Fibroblast of lung (primary cell): ENCODE results near the gene ARPC2. TPM values are rescaled to one million over a fixed set of nuclear protein-coding genes. Genes with fewer than 3 reads are reported as not detected.

ENCODE experiments used
- DNase-seq, 2 donors: peaks; one replicate each; pipeline versions ENCODE4 v3.0.0 to v3.0.0-alpha.2; 2010; ENCODE audit warnings: low read depth in 2 of 2
- H2AFZ ChIP-seq: 2 replicates; pipeline ENCODE4 v1.5.1; 2012; ENCODE audit warnings: low read length, control low read depth, inconsistent platforms
- H3K27ac ChIP-seq: 2 replicates; pipeline ENCODE4 v1.5.1; 2011; ENCODE audit warnings: low read length, control low read depth; ENCODE audit not compliant: insufficient read depth
- H3K27me3 ChIP-seq: 2 replicates; pipeline ENCODE4 v1.5.1; 2011; ENCODE audit warnings: mild to moderate bottlenecking, low read length; ENCODE audit not compliant: control insufficient read depth, insufficient read depth
- H3K36me3 ChIP-seq: 2 replicates; pipeline ENCODE4 v1.5.1; 2011; ENCODE audit warnings: low read length; ENCODE audit not compliant: control insufficient read depth, insufficient read depth
- H3K4me1 ChIP-seq: 2 replicates; pipeline ENCODE4 v1.5.1; 2011; ENCODE audit warnings: low read length; ENCODE audit not compliant: control insufficient read depth, insufficient read depth; ENCODE audit errors: extremely low read depth
- H3K4me2 ChIP-seq: 2 replicates; pipeline ENCODE4 v1.5.1; 2011; ENCODE audit warnings: low read length, control low read depth; ENCODE audit not compliant: insufficient read depth; ENCODE audit errors: extremely low read depth
- H3K4me3 ChIP-seq, 4 experiments: fragments of 200-600 bp in 1 of 4; sonication (generic) in 1 of 4; replicated peaks in 1 of 4; 2 replicates each; pipeline ENCODE4 v1.5.1; 2011 to 2016; ENCODE audit warnings: low read length in 4 of 4, low read depth in 3 of 4, mild to moderate bottlenecking in 3 of 4, control low read depth in 2 of 4, inconsistent platforms in 1 of 4, mixed read lengths in 1 of 4; ENCODE audit not compliant: insufficient read depth in 1 of 4; ENCODE audit errors: control extremely low read depth in 1 of 4
- H3K79me2 ChIP-seq: 2 replicates; pipeline ENCODE4 v1.5.1; 2012; ENCODE audit warnings: mild to moderate bottlenecking, low read length, inconsistent platforms; ENCODE audit not compliant: control insufficient read depth, insufficient read depth
- H3K9ac ChIP-seq: 2 replicates; pipeline ENCODE4 v1.5.1; 2011; ENCODE audit warnings: mild to moderate bottlenecking, low read length, control low read depth; ENCODE audit not compliant: insufficient read depth
- H3K9me3 ChIP-seq: 2 replicates; pipeline ENCODE4 v1.5.1; 2012; ENCODE audit warnings: low read depth, low read length; ENCODE audit not compliant: control insufficient read depth, insufficient read depth
- H4K20me1 ChIP-seq: 2 replicates; pipeline ENCODE4 v1.5.1; 2011; ENCODE audit warnings: low read length; ENCODE audit not compliant: control insufficient read depth, insufficient read depth; ENCODE audit errors: extremely low read depth
- CTCF ChIP-seq, 2 donors: IDR thresholded peaks in 1 of 2; conservative IDR thresholded peaks in 1 of 2; 1 replicate in 1 of 2; 2 replicates in 1 of 2; pipeline ENCODE4 v1.5.1; 2011 to 2012; ENCODE audit warnings: low read length in 2 of 2, control low read depth in 1 of 2, inconsistent platforms in 1 of 2, low read depth in 1 of 2, mild to moderate bottlenecking in 1 of 2
- EZH2 ChIP-seq: IDR thresholded peaks from 2 replicates; pipeline ENCODE4 v1.5.1; 2012; ENCODE audit warnings: low read length, control low read depth, mild to moderate bottlenecking; ENCODE audit errors: missing control alignments
- polyA plus RNA-seq, 2 donors: library from polyadenylated mRNA; depleted of rRNA in 1 of 2; stranded (reverse) in 1 of 2; unstranded in 1 of 2; fragments of >200 nt; gene quantifications; 2 replicates each; pipeline ENCODE4 v1.2.1, GENCODE V29; 2011 to 2012; ENCODE audit warnings: missing spikeins in 1 of 2
- total RNA-seq: library from RNA; depleted of rRNA; stranded (reverse); fragments of >200 nt; gene quantifications from 2 replicates; pipeline ENCODE4 v1.2.1, GENCODE V29; 2014

ARPC2 gene
- total and polyA plus RNA-seq, 2 donors (not counting 1 experiment from before 2014, with no cell fraction given): 199 to 893 TPM

GRCh38 chr2:218256612-218257350, 39.8 kb downstream of the ARPC2 start:
- H3K4me1 ChIP-seq: peaks cover 8% of the 10 kb centered on the region
- no peak overlapping the region for H3K27ac ChIP-seq
- no peak overlapping the region for H3K9ac ChIP-seq
- no peaks in the 10 kb centered on the region for H3K27me3 ChIP-seq
- H3K4me3 ChIP-seq: no peak overlapping the region
- TF ChIP-seq CTCF (conservative IDR thresholded peaks at IDR 0.05 in 1 of 2, IDR thresholded peaks at IDR 0.05 in 1 of 2; ENCODE audit: low read depth in 1 of 2, low read length in 2 of 2): no peak
- no peak for TF ChIP-seq EZH2
- peaks cover 16% of the 10 kb centered on the region for H3K36me3 ChIP-seq
- no peaks in the 10 kb centered on the region for H4K20me1 ChIP-seq
- no peak overlapping the region for H3K4me2 ChIP-seq
- no peak overlapping the region for H2AFZ ChIP-seq
- H3K79me2 ChIP-seq: no peaks in the 10 kb centered on the region
- DNase-seq: no peak
- no peaks in the 10 kb centered on the region for H3K9me3 ChIP-seq

GRCh38 chr2:218257390-218257981, 40.5 kb downstream of the ARPC2 start:
- no peak overlapping the region for H3K9ac ChIP-seq
- H3K79me2 ChIP-seq: no peaks in the 10 kb centered on the region
- no peak overlapping the region for H3K4me3 ChIP-seq
- peaks cover 13% of the 10 kb centered on the region for H3K36me3 ChIP-seq
- no peak overlapping the region for H3K27ac ChIP-seq
- no peak overlapping the region for H3K4me2 ChIP-seq
- H3K9me3 ChIP-seq: no peaks in the 10 kb centered on the region
- no peaks in the 10 kb centered on the region for H4K20me1 ChIP-seq
- no peaks in the 10 kb centered on the region for H3K27me3 ChIP-seq
- no peak overlapping the region for H2AFZ ChIP-seq
- TF ChIP-seq EZH2 (no peak), CTCF (conservative IDR thresholded peaks at IDR 0.05 in 1 of 2, IDR thresholded peaks at IDR 0.05 in 1 of 2; ENCODE audit: low read depth in 1 of 2, low read length in 2 of 2) (peak; percentile 49 to 61)
- no peak for DNase-seq
- peaks cover 8% of the 10 kb centered on the region for H3K4me1 ChIP-seq

- Histone ChIP-seq H3K27ac (peak overlapping the region; percentile 63), H3K4me3 (no peak overlapping the region), H3K9me3 (no peaks in the 10 kb centered on the region), H3K9ac (no peak overlapping the region), H3K4me2 (no peak overlapping the region), H4K20me1 (no peaks in the 10 kb centered on the region), H3K79me2 (no peaks in the 10 kb centered on the region), H3K4me1 (peaks cover 8% of the 10 kb centered on the region), H2AFZ (no peak overlapping the region), H3K27me3 (no peaks in the 10 kb centered on the region), H3K36me3 (peaks cover 11% of the 10 kb centered on the region)
- TF ChIP-seq EZH2 (no peak), CTCF (conservative IDR thresholded peaks at IDR 0.05 in 1 of 2, IDR thresholded peaks at IDR 0.05 in 1 of 2; ENCODE audit: low read depth in 1 of 2, low read length in 2 of 2) (no peak)
- DNase-seq: peak; percentile 73 to 80
These were observed 42.3 kb downstream of the ARPC2 start for GRCh38 chr2:218259099-218259961.
